BLaER1 (cell line): ENCODE measurements around the gene ATP8B1.
"Not testable (repeated sequence)": the region's sequence is repeated elsewhere in the genome, so short reads cannot be mapped to it uniquely, and the experiment has no call there.

ENCODE experiments used
- H3K27ac ChIP-seq: shearing (Covaris generic); formaldehyde crosslinking; 2 replicates; pipeline ENCODE4 v1.8.1; 2022
- H3K27me3 ChIP-seq: shearing (Covaris generic); formaldehyde crosslinking; 2 replicates; pipeline ENCODE4 v1.8.1; 2022
- H3K36me3 ChIP-seq: shearing (Covaris generic); formaldehyde crosslinking; 2 replicates; pipeline ENCODE4 v1.8.1; 2022
- H3K4me1 ChIP-seq: shearing (Covaris generic); formaldehyde crosslinking; 2 replicates; pipeline ENCODE4 v1.8.1; 2022
- H3K4me2 ChIP-seq: shearing (Covaris generic); formaldehyde crosslinking; 2 replicates; pipeline ENCODE4 v1.8.1; 2022
- H3K4me3 ChIP-seq: shearing (Covaris generic); formaldehyde crosslinking; 2 replicates; pipeline ENCODE4 v1.8.1; 2022
- H3K9ac ChIP-seq: shearing (Covaris generic); formaldehyde crosslinking; 2 replicates; pipeline ENCODE4 v1.8.1; 2022
- H3K9me3 ChIP-seq: shearing (Covaris generic); formaldehyde crosslinking; 2 replicates; pipeline ENCODE4 v1.8.1; 2022
- H4K20me1 ChIP-seq: shearing (Covaris generic); formaldehyde crosslinking; 2 replicates; pipeline ENCODE4 v1.8.1; 2022
- Cebpa-rat ChIP-seq: shearing (Covaris generic); IDR thresholded peaks from 2 replicates; pipeline ENCODE4 v1.8.1; 2022

The ATP8B1 gene

DNA sequence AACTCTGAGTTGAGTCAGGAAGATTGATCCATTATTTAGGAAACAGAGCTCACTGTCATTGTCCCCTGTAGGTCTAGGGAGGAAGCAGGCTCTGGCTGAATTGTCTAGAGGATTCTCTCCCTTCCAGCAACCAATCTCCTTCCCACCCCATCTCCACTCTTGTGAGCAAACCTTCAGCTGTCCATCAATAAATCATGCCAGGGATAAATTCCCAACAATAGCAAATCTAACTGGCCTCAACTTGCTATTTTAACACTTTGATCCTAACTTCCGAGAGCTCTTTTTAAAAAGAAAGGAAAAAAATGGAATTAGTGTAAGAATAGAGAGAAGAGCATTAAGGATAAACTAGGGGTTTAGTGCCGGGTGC is 53.5 kb downstream of the ATP8B1 start:
- H3K27me3 ChIP-seq: no peaks in the 10 kb centered on the region
- no peak for TF ChIP-seq Cebpa-rat
- no peaks in the 10 kb centered on the region for H3K36me3 ChIP-seq
- peaks cover 5% of the 10 kb centered on the region; the same call in 1 of the 2 replicates for H4K20me1 ChIP-seq
- no peaks in the 10 kb centered on the region for H3K9me3 ChIP-seq
- no peak overlapping the region for H3K4me2 ChIP-seq
- no peak overlapping the region for H3K27ac ChIP-seq
- no peaks in the 10 kb centered on the region for H3K4me1 ChIP-seq
- H3K9ac ChIP-seq: no peak overlapping the region
- H3K4me3 ChIP-seq: no peak overlapping the region

DNA sequence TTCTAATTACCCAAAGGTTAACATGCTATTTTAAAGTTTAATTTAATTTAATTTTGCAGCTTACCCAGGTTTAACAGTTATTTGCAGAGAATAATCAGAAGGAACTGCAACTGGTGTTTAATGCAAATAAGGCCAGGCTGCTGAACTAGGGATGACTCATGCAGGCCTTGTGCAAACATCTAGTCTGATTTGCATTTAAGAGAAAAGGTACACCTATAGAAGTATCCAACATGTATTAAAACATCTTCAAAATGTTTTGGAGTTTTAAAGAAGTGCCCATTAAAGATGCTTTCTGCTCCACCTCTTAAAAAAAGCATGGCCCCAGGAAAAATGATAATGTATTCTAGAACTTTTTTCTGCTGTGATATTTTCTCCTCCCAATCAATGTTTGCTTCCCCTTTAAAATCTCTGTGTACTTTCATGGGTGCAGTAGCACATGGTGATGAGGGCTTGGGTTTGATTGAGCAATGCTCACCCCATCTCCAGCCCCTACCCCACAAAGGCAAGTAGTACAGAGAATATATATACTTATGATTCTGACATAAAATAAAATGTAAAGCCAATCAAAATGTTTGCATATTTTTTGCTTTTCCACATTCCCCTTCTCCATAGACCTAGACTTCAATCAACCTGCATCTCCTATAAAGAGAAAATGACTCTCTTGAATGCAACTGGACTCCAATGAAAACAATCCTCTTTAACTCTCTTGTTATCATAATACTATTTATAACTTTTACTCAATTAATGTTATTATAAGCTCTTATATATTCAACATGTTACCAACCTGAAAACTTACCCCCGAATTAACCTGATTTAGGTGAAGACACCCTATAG is 54.1 kb downstream of the ATP8B1 start:
- no peak overlapping the region for H3K9ac ChIP-seq
- no peaks in the 10 kb centered on the region for H3K9me3 ChIP-seq
- H4K20me1 ChIP-seq: peaks cover 5% of the 10 kb centered on the region; the same call in 1 of the 2 replicates
- H3K27me3 ChIP-seq: no peaks in the 10 kb centered on the region
- no peak overlapping the region for H3K27ac ChIP-seq
- no peaks in the 10 kb centered on the region for H3K36me3 ChIP-seq
- no peak overlapping the region for H3K4me3 ChIP-seq
- no peak overlapping the region for H3K4me2 ChIP-seq
- no peaks in the 10 kb centered on the region for H3K4me1 ChIP-seq
- no peak for TF ChIP-seq Cebpa-rat

DNA sequence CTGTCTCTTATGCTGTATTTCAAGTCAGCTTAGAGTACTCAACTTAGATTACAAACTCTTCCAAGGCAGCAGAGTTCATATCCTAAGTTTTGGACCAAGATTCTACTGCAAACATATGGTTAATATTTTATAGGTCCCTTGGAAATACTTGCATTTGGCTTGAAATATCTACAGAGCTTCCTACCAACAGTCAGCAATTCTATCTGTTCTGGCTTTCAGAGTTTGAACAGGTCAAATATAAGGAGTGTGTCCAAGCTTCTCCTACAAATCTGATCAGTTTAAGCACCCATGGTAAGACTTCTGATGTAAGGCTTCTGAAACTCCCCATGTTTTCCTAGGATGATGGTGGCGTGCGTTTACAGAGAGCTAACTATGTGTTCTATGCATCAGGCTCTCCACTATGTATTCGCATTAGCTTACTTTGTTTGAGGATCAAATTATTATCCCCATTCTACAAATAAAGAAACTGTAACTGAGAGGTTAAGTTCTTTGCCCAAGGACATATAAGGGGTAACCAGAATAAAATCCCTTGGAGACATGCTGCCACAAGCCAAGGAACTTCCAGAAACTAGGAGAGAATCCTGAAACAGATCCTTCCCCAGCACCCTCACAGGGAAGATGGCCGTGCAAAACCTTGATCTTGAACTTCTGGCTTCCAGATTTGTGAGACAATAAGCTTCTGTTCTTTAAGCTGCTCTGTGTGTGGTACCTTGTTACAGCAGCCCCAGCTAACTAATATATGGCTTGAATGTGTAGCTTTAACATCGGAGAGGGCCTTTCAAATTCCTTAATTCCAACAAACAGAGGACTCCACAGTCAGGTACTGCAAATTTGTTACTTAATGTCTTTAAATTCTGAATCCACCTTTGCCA is 55.1 kb downstream of the ATP8B1 start:
- H3K4me2 ChIP-seq: no peak overlapping the region
- H4K20me1 ChIP-seq: peaks cover 5% of the 10 kb centered on the region; the same call in 1 of the 2 replicates
- no peaks in the 10 kb centered on the region for H3K36me3 ChIP-seq
- H3K9ac ChIP-seq: no peak overlapping the region
- no peaks in the 10 kb centered on the region for H3K9me3 ChIP-seq
- TF ChIP-seq Cebpa-rat: no peak
- no peak overlapping the region for H3K27ac ChIP-seq
- no peak overlapping the region for H3K4me3 ChIP-seq
- H3K27me3 ChIP-seq: no peaks in the 10 kb centered on the region
- no peaks in the 10 kb centered on the region for H3K4me1 ChIP-seq

DNA sequence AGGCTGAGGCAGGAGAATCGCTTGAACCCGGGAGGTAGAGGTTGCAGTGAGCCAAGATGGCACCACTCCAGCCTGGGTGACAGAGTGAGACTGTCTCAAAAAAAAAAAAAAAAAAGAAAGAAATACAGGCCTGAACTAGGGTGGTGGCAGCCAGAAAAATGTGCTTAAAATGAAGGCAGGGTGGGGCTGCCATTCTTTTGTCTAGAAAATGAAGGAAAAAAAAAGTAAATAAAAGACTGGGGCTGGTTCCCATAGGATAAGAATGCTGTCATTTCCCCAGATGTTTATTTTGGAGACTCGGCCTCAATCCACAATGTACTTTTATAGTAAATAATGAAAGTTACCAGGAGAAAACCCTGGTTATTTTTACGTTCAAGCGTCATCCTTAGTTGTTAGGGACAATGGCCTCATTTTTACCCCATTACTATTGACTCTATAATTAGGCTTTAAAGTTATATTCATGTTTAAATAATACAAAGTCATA is 58.9 kb downstream of the ATP8B1 start:
- Histone ChIP-seq H4K20me1 (peaks cover 5% of the 10 kb centered on the region; the same call in 1 of the 2 replicates), H3K4me3 (no peak overlapping the region), H3K36me3 (peaks cover 16% of the 10 kb centered on the region), H3K27me3 (no peaks in the 10 kb centered on the region), H3K4me2 (no peak overlapping the region), H3K27ac (no peak overlapping the region), H3K4me1 (no peaks in the 10 kb centered on the region), H3K9me3 (peaks cover 19% of the 10 kb centered on the region), H3K9ac (no peak overlapping the region)
- no peak for TF ChIP-seq Cebpa-rat

DNA sequence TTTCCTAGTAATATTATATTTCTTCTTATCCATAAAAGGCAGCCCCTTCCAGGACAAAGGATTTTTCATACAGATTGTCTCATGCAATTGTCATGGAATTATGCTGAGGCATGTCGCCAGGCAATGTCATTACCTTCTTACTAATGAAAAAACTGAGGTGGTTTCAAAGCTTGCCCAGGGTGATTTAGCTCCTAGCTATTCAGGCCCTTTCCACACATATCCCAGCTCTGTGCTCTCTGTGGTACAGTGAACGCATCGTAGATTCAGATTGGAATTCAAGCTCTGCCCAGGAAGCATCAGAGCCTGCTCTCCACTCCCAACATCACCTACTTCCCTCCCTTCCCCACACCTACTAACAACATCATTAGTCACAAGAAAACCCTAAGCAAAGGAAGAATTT is 60.1 kb downstream of the ATP8B1 start:
- no peak overlapping the region for H3K27ac ChIP-seq

DNA sequence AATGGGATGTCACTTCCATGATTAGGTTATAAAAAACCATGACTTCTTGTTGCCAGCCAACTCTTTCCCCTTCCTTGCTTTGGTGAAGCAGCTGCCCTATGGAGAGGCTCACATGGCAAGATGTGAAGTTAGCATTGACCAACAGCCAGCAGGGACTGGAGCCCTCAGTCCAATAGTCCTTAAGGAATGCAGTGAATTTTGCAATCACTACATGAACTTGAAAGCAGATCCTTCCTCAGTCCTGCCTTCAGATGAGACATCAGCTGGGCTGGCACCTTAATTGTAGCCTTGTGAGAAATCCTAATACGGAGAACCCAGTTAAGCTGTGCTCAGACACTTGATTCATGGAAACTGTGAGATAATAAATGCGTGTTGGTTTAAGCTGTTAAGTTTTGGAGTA is 61.8 kb downstream of the ATP8B1 start:
- no peaks in the 10 kb centered on the region for H3K4me1 ChIP-seq
- no peaks in the 10 kb centered on the region for H3K27me3 ChIP-seq
- no peak overlapping the region for H3K4me3 ChIP-seq
- no peak for TF ChIP-seq Cebpa-rat
- no peak overlapping the region for H3K4me2 ChIP-seq
- H3K9ac ChIP-seq: no peak overlapping the region
- peaks cover 7% of the 10 kb centered on the region; the same call in 1 of the 2 replicates for H4K20me1 ChIP-seq
- H3K36me3 ChIP-seq: peaks cover 39% of the 10 kb centered on the region
- H3K9me3 ChIP-seq: peaks cover 22% of the 10 kb centered on the region
- H3K27ac ChIP-seq: no peak overlapping the region

More for the DNA sequence above, 60.1 kb downstream of the ATP8B1 start:
- Histone ChIP-seq H4K20me1 (peaks cover under 1% of the 10 kb centered on the region; the same call in 1 of the 2 replicates), H3K4me1 (no peaks in the 10 kb centered on the region), H3K4me3 (no peak overlapping the region), H3K36me3 (peaks cover 28% of the 10 kb centered on the region), H3K9ac (no peak overlapping the region), H3K4me2 (no peak overlapping the region), H3K9me3 (peaks cover 22% of the 10 kb centered on the region), H3K27me3 (no peaks in the 10 kb centered on the region)
- TF ChIP-seq Cebpa-rat: no peak

DNA sequence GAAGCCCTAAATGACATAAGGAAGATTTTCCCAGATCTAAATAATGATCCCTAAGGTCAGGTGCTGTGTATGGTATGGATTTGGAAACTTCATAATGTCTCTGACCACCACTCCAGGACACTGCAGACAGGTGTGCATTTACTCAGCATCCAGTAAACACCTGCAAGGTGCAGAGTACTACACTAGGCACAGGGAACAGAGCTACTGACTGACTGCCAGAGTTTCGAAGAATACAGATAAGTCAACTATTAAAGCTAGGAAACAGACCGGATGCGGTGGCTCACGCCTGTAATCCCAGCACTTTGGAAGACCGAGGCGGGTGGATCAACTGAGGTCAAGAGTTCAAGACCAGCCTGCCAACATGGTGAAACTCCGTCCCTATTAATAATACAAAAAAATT is 65.0 kb downstream of the ATP8B1 start:
- no peak overlapping the region for H3K4me2 ChIP-seq
- H3K9me3 ChIP-seq: peaks cover 34% of the 10 kb centered on the region
- no peak overlapping the region for H3K27ac ChIP-seq
- H3K27me3 ChIP-seq: no peaks in the 10 kb centered on the region
- no peak overlapping the region for H3K9ac ChIP-seq
- no peak overlapping the region for H3K4me3 ChIP-seq
- H3K36me3 ChIP-seq: peaks cover 49% of the 10 kb centered on the region
- peaks cover 7% of the 10 kb centered on the region; the same call in 1 of the 2 replicates for H4K20me1 ChIP-seq
- no peak for TF ChIP-seq Cebpa-rat
- no peaks in the 10 kb centered on the region for H3K4me1 ChIP-seq

DNA sequence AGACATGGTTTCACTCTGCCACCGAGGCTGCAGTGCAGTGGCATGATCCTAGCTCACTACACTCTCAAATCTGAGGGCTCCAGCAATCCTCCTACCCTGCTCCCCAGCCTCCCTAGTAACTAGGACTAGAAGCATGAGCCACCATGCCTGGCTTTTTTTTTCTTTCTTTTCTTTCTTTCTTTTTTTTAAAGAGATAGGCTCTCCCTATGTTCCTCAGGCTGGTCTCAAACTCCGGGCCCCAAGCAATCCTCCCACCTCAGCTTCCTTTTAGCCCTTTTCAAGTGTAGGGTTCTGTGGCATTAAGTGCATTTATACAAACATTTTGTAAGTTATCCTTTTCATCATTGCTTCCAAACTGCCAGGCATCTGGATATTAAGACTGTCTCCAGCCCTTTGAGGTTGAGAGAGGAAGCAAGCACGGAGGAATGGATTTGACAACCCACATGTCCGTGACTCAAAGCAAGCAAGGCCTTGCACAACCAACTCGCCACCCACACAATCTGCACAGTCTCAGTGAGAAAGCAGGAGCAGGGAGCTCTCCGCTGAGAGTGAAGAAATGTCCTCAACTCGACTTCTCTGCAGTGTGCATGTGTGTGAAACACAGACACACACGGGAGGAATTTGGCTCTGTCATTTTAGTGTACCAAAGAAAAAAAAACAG is 65.6 kb downstream of the ATP8B1 start:
- H3K4me1 ChIP-seq: no peaks in the 10 kb centered on the region
- TF ChIP-seq Cebpa-rat: no peak
- no peak overlapping the region for H3K4me2 ChIP-seq
- H3K9ac ChIP-seq: no peak overlapping the region
- peaks cover 34% of the 10 kb centered on the region for H3K9me3 ChIP-seq
- peaks cover 54% of the 10 kb centered on the region for H3K36me3 ChIP-seq
- H3K4me3 ChIP-seq: no peak overlapping the region
- H3K27me3 ChIP-seq: no peaks in the 10 kb centered on the region
- no peak overlapping the region for H3K27ac ChIP-seq
- peaks cover 7% of the 10 kb centered on the region; the same call in 1 of the 2 replicates for H4K20me1 ChIP-seq

DNA sequence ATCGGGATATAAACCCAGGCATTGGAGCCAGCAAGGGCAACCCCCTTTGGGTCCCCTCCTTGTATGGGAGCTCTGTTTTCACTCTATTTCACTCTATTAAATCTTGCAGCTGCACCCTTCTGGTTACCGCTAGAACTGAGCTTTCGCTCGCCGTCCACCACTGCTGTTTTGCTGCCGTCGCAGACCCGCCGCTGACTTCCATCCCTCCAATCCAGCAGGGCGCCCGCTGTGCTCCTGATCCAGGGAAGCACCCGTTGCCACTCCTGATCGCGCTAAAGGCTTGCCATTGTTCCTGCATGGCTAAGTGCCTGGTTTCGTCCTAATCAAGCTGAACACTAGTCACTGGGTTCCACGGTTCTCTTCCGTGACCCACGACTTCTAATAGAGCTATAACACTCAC is 68.1 kb downstream of the ATP8B1 start:
- H3K27me3 ChIP-seq, H3K4me2 ChIP-seq, H3K4me3 ChIP-seq, H3K9ac ChIP-seq, H3K27ac ChIP-seq, H3K4me1 ChIP-seq: not testable (repeated sequence)
- peaks cover 22% of the 10 kb centered on the region for H4K20me1 ChIP-seq
- H3K36me3 ChIP-seq: peaks cover 43% of the 10 kb centered on the region
- H3K9me3 ChIP-seq: peaks cover 21% of the 10 kb centered on the region; the same call in 1 of the 2 replicates
